Bronchial epithelial cell (primary cell): ENCODE data around the gene ADARB2. TPM values are rescaled to one million over a fixed set of nuclear protein-coding genes. Genes with fewer than 3 reads are reported as not detected.

Experiments
- DNase-seq: peaks from one replicate; pipeline ENCODE4 v3.0.0-alpha.2; 2010; ENCODE audit warnings: low read depth
- FAIRE-seq: peaks from 2 replicates; lab custom pipeline; 2011; peaks lifted over from hg19 to GRCh38; lab: Jason Lieb, UNC
- H3K27me3 ChIP-seq: 2 replicates; pipeline ENCODE4 v1.5.1; 2011; ENCODE audit warnings: low read length; ENCODE audit not compliant: control insufficient read depth, insufficient read depth
- H3K36me3 ChIP-seq: 2 replicates; pipeline ENCODE4 v1.5.1; 2011; ENCODE audit warnings: low read length; ENCODE audit not compliant: control insufficient read depth, insufficient read depth
- H3K4me3 ChIP-seq: 2 replicates; pipeline ENCODE4 v1.5.1; 2011; ENCODE audit warnings: mild to moderate bottlenecking, low read depth, low read length, control low read depth
- total RNA-seq: library from RNA; depleted of rRNA; stranded (reverse); fragments of >200 nt; gene quantifications from 2 replicates; pipeline ENCODE4 v1.2.1, GENCODE V29; 2014
- TF ChIP-seq, protein P1 (sequence below): IDR thresholded peaks from 2 replicates; pipeline ENCODE4 v1.5.1; 2011; ENCODE audit warnings: mild to moderate bottlenecking, moderate library complexity, low read length, control low read depth, inconsistent platforms; ENCODE audit not compliant: insufficient read depth, severe bottlenecking

The ADARB2 gene
- total RNA-seq, 1 donor from 2014 or later, result not detected

DNA sequence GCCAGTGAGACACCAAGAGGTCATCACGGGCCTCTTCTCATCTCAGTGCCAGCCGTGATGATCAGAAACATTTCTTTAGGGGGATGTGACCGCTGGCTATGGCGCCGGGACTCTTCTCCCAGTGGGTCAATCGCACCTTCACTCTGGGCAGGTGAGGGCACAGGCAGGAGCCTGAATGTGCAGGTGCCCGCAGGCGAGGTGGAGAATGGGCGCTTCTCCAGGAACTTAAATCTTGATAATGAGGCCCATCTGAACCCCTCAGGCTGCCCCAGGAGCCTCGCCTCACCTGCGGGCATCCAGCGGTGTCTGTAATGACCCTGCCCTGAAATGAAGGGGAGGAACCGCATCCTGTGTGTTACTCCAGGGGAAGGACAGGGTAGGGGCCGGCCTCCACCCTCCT is 204.7 kb downstream of the ADARB2 start:
- DNase-seq (no peak), FAIRE-seq (no peak)
- Histone ChIP-seq H3K36me3 (no peaks in the 10 kb centered on the region), H3K4me3 (no peak overlapping the region), H3K27me3 (no peaks in the 10 kb centered on the region)
- TF ChIP-seq, protein P1, sequence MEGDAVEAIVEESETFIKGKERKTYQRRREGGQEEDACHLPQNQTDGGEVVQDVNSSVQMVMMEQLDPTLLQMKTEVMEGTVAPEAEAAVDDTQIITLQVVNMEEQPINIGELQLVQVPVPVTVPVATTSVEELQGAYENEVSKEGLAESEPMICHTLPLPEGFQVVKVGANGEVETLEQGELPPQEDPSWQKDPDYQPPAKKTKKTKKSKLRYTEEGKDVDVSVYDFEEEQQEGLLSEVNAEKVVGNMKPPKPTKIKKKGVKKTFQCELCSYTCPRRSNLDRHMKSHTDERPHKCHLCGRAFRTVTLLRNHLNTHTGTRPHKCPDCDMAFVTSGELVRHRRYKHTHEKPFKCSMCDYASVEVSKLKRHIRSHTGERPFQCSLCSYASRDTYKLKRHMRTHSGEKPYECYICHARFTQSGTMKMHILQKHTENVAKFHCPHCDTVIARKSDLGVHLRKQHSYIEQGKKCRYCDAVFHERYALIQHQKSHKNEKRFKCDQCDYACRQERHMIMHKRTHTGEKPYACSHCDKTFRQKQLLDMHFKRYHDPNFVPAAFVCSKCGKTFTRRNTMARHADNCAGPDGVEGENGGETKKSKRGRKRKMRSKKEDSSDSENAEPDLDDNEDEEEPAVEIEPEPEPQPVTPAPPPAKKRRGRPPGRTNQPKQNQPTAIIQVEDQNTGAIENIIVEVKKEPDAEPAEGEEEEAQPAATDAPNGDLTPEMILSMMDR, result no peak

DNA sequence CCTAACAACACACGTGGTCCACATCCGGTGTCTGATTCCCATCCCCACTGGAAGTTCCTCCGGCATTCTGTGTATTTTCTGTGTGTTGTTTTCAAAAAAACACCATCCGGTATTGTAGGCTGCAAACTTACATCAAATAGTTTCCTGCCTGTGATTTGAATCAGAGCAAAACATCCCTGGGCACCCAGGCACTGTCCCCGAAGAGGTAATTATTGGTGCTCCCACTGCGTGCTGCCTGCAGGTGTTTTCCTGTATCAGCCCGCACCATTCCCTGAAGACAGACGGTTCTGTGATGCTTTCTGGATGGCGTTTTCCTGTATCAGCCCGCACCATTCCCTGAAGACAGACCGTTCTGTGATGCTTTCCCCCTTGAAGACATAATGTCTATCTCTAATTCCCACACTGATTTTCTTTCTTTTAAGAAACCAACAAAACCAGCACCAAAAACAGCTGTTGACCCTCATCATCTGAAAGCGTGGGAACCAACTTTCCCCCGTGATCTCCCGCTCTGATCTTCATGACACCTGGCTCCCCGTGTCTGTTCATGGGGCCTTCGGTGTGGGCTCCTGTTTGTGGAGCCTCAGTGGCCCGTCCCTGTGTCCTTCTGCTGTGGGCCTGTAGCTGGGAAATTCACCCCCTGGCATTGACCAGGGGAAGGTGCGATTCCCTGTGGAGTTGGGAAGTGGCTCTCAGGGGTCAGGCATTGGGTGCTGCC is 205.3 kb downstream of the ADARB2 start:
- DNase-seq (no peak), FAIRE-seq (peak; percentile 43)
- no peak overlapping the region for H3K4me3 ChIP-seq
- no peaks in the 10 kb centered on the region for H3K36me3 ChIP-seq
- H3K27me3 ChIP-seq, result no peaks in the 10 kb centered on the region
- TF ChIP-seq, protein P1, result no peak

DNA sequence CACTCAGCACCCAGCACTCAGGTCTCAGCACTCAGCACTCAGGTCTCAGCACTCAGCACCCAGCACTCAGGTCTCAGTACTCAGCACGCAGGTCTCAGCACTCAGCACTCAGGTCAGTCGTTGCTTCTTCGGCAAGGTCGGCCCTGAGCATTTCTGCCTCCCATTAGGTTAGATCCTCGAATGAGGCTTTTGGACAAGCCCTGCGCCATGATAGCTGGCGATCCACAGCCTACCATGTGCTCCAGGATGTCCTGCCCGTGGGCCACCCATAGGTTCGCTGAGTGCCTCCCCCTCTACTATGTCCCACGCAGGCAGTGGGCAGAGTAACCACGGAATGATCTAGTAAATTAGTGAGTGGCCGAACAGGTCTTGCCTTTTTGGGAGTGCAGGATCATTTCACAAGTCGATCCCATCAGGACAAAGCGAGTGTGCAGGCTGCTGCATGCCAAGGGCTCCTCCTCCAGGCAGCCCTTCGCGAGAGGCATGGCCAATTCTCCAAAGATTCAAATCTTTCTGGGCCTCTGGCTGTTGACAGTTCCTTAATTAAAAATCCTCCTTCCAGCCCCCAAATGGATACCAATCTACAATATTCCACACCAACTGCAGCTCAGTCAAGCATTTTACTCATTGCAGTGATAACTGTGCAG is 206.3 kb downstream of the ADARB2 start:
- FAIRE-seq (no peak), DNase-seq (no peak)
- Histone ChIP-seq H3K4me3 (no peak overlapping the region), H3K27me3 (no peaks in the 10 kb centered on the region), H3K36me3 (no peaks in the 10 kb centered on the region)
- TF ChIP-seq, protein P1, result no peak

DNA sequence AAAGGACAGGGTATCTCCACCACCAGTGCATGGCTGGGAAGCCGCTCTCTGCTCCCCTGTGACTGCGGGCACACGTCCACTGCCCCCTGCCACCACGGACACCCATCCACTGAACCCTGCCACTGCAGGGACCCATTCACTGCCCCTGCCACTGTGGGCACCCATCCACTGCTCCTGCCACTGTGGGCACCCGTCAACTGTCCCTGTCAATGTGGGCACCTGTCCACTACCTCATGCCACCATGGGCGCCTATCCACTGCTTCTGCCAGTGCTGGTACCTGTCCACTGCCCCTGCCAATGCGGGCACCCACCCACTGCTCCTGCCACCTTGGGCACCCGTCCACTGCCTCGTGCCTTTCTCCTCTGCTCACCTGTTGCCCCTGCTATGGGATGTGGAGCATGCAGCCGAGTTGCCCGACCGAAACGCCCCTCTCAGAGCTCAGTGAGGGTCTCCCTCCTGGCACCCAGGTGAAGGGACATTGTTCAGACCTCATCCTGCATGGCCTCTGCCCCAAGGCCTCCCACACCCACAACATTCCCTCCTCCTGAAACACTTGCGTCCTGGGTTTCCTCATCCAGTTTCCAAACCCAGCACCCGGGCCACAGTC is 207.4 kb downstream of the ADARB2 start:
- FAIRE-seq, result no peak
- TF ChIP-seq, protein P1, result no peak
- no peaks in the 10 kb centered on the region for H3K36me3 ChIP-seq
- DNase-seq, result no peak
- no peaks in the 10 kb centered on the region for H3K27me3 ChIP-seq
- H3K4me3 ChIP-seq, result no peak overlapping the region

DNA sequence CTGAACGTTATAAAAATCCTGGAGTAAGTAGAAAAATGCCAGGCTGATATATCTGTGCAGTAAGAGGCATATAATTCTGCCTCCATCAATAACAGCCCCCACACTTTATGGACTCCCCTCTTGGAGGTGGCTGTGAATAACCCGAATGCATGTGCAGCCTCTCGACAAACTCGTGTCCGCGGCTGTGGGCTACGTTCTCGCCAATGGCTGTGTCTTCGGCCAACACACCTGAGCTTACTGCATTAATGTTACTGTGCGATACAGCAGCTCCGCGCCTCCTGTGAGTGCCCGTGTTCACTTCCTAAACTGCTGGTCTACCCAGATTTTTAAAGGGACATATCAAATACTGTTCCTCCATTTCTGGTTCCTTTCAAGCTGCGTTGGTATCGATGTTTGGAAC is 209.4 kb downstream of the ADARB2 start:
- DNase-seq (no peak), FAIRE-seq (peak; percentile 52)
- H3K4me3 ChIP-seq, result no peak overlapping the region
- H3K27me3 ChIP-seq, result no peaks in the 10 kb centered on the region
- H3K36me3 ChIP-seq, result no peaks in the 10 kb centered on the region
- TF ChIP-seq, protein P1, result no peak
